HG03558 (cell line): ENCODE measurements around the gene CBY2.

ENCODE experiments used
- ATAC-seq: cut with Tn5 transposase; IDR thresholded peaks from one replicate; pipeline ENCODE4 v1.9.1; 2021; ENCODE audit warnings: moderate number of reproducible peaks; ENCODE audit not compliant: unreplicated experiment; ENCODE audit errors: extremely low read depth

The CBY2 gene

DNA sequence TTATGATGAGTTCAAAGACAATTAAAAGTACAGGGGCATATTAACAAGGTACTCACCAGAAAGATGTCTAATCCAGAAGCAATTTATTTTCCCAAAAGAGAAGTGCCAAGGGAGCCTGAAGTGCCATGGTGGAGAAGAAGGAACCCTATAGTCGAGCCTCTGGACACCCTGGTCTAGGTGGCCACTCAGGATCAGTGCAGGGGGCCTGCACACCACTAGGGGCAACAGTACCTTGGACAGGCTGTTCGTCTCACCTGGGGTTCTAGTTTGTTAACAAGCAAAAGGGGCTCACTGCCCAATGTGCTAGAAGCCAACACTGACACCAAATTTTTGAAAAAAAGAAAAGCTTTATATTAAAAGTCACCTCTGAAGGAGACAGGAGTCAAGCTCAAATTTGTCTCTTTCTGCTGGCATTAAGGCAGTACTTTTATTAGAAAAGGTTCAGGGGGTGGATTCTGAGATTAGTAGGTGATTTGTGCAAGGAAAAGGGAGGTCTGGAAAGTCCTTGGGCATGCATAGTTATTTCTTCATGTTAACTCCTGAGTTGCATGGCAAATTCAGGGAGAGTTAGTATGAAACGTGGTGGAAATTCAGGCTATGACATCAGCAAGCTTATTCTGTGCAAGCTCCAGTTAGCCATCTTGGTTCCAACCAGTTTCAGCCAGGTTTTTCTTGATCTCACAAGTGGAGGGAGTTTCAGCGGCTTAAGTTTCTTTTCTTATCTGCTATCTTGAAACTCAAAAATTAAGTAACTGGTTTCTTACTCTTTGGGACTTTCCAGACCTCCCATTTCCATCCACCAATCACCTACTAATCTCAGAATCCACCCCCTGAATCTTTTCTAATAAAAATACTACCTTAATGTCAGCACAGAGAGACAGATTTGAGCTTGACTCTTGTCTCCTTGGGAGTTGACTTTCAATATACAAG, 884 bp upstream of the CBY2 start:
- ATAC-seq: peak; percentile 39

DNA sequence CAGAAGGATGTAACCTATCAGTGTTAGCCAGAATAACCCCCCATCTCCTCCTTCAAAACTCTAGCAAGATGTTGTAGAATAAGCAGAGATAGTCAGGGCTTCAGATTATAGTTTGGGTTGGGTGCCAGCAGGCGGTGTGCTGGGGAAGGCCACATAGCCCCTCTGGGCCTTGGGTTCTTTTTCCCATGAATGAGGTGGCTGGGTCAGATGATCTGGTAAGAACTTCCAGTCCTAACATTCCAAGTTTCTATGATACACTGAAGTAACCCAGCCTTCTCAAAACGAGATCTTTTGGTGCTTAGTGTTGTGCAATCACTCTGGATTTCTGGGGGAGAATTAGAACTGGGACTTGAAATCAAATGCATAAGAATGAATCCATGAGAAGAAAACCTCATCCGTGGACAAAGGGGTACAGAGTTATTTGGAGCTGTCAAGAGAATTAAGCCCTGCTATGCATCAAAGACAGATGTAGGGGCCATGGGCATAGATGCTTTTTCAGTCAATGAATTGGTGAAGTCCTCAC, 810 bp downstream of the CBY2 start:
- ATAC-seq: no peak

DNA sequence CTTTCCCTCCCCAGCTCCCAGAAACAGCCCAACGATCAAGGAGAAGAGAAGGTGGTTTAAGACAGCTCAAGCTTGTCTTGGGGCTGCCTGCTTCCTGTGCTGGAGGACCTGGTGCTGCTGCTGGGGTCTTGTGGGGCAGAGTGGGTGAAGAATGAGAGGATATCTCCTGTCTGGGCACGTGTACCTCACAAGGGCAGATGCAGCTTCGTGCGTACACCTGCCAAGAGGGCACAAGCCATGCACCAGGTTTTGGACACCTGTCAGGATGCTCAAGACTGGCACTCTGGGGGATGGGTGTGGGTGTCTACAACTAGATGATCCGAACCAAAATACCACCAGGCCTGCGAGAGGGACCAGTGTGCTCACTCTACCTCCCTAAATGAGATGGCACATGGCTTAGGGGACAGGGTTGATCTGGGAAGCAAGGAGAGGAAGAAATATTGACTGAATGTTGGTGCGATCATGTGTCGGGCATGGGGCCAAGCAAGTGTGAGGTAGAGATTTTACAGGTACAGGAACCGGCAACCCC, 2.2 kb downstream of the CBY2 start:
- ATAC-seq: no peak

DNA sequence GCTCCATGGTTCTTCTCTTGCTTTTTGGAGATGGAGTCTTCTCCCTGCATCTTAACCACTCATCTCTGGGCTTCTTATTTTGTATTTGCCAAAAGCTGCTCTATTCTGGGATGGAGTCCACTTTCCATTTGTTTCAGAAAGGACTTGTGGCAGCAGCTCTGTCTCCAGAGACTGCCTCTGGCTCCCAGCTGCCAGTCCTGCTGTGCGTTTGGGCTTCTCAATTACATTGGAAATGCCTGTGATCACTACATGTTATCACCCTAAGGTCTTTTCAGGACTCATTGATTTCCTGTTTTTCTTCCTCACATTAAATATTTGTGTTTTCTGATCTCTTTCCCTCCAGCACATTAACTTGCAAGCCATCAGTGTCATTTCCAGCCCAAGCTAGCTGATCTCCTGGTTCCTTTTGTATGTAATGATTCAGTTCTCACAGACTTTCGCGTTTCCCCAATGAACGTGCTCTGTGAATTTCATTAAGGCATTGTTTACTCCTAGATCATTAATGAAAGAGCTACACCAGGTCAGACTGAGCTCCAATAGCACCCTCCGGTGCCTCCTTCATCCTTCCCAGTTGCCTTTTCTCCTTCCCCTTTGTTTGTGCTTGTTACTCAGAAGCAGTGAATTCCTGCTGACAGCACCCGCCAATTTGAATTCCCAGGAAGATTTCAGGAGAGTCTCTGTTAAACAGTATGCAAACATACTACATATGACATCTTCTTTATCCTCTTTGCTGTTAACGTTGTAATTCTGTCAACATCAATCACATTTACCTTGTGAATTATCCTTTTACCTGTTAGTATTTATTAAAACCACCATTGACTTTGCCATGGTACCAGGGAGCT, 3.0 kb downstream of the CBY2 start:
- ATAC-seq: no peak

DNA sequence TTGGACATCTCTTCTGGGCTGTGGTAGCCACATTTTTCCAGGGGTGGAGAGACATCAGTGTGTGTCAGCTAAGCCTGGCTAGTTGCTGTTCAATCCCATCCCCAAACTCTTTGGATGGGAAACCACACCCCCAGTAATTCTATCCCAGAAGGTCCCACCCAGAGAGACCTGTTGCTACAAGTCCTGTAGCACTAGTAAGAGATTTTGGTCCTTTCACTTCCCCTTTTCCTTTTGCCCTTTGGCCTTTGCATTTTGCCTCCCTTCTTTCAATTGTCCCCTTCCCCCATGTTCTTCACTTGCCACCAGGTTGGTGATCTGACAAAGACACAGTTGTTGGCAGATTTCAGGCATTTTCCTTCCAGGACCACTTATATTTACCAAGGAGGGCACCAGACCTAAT, 3.8 kb downstream of the CBY2 start:
- ATAC-seq: no peak

DNA sequence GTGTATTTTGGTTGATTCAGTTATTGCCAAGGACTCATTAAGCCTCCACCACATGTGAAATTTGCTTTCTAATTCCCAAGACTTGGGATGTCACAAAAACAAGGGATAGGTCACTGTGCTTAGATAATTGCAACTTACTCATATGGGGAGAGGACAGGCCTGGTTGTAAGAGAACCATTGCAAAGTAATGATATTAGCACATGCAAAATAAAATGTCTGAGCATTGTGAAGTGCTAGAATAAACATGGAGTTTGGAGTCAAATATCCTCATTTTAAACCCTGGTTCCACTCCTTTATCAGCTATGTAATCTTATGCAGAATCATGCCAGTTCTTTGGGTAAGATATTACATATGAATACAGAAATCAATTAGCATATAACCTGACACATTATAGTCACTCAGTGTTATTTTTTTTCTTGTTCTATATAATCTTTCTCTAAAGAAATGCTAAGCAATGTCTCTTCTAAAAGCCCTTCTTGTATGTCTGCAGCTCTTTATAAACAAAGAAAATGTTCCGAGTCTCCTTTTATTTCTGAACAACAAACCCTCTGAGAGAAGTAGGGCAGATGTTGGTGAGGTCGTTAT, 5.5 kb downstream of the CBY2 start:
- ATAC-seq: no peak

DNA sequence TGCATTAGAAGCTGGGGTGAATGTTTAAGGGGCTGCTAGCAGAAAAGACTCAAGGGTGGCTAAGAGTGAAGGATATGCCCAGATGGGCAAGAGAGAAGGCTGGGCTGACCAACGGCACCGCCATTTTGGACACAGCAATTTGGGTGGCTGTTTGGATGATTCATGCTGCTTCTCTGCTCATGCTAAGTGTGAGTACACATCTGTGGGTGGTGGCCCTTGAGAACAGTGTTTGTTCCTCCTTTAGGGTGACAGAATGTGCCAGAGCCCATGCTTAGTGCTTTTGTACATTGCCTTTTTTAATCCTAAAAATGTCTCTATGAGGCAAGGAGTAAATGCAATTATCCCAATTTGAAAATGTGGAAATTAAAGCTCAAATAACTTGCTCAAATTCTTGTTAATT, 9.8 kb downstream of the CBY2 start:
- no peak for ATAC-seq

DNA sequence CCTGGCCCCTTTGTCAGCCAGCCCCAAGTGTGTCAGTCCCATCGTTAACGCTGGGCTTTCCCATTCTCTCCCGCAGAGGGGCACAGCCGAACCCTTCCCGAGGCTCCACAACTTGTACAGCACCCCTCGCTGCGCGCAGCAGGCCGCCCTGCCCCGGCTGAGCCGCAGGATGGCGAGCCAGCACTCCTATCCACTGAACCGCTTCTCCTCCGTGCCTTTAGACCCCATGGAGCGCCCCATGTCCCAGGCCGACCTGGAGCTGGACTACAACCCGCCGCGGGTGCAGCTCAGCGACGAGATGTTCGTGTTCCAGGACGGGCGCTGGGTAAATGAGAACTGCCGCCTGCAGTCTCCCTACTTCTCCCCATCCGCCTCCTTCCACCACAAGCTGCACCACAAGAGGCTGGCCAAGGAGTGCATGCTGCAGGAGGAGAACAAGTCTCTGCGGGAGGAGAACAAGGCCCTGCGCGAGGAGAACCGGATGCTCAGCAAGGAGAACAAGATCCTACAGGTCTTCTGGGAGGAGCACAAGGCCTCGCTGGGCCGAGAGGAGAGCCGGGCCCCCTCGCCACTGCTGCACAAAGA, 11.1 kb downstream of the CBY2 start:
- ATAC-seq: no peak

DNA sequence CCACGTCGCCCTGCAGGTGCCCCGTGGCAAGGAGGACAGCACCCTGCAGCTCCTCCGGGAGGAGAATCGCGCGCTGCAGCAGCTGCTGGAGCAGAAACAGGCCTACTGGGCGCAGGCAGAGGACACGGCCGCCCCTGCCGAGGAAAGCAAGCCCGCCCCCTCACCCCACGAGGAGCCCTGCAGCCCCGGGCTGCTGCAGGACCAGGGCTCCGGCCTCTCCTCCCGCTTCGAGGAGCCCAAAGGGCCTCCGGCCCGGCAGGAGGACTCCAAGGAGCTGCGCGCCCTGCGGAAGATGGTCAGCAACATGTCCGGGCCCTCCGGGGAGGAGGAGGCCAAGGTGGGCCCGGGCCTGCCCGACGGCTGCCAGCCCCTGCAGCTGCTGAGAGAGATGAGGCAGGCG, 11.6 kb downstream of the CBY2 start:
- ATAC-seq: no peak

DNA sequence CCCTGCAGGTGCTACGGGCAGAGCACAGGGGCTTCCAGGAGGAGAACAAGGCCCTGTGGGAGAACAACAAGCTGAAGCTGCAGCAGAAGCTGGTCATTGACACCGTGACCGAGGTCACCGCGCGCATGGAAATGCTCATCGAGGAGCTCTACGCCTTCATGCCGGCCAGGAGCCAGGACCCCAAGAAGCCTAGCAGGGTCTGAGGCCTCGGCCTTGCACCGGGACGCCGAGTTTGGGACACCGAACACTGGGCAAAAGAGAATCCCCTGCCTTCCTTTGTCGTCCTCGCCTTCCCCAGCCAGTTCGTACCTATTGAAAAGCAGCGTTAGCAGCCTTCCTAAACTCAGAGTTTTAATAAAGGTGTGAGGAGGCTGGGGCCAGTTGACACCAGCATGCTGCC, 12.1 kb downstream of the CBY2 start:
- no peak for ATAC-seq

DNA sequence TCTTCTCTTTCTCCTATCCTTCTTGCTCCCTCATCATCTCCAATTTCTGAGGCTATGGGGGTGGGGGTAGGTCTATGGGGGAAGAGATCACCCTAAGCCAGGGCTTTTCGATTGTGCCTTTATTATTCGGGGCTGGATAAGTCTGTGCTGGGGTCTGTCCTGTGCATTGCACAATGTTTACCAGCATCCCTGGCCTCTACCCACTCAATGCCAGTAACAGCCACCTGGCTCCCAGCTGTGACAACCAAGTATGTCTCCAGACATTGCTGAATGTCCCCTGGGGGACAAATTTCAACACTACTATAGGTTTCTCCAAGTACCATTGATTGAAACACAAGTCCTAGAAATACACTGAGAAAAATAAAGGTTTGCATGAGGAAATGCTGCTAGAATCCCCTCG, 13.2 kb downstream of the CBY2 start:
- ATAC-seq: no peak

DNA sequence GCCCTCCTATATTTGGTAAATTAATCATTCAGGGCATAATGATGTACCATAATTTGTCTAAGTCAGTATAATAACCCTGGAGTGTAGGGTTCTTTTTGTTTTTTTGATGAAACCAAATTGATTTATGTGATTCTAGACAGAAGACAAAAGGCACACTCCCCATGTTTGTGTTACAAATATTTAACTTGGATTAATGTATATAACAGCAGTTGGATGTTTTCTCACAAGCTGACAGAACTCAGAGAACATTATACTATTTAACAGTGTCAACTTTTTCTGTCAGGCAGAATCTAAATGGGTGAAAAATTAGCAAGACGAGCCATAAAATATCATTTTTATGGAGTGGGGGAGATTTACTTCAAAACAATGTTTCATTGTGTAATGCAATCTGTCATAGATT, 15.2 kb downstream of the CBY2 start:
- no peak for ATAC-seq

DNA sequence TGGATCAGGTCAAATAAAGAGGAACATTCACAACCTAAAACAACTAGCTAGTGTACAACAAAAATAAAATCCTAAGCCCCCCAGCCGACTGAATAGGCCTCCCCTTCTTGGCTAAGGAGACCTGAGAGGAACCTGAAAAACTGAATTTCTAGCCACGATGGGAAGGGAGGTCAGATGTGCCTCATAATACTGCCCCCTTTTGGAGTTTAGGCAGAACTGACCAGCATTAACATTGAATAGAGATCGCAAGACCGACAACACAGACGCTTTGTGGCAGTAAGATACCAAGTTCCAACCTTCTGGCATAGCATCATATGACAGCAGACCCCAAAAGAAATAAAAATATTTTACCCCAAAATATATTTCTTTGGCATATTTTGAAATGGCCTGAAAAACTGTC, 15.9 kb downstream of the CBY2 start:
- ATAC-seq: no peak

DNA sequence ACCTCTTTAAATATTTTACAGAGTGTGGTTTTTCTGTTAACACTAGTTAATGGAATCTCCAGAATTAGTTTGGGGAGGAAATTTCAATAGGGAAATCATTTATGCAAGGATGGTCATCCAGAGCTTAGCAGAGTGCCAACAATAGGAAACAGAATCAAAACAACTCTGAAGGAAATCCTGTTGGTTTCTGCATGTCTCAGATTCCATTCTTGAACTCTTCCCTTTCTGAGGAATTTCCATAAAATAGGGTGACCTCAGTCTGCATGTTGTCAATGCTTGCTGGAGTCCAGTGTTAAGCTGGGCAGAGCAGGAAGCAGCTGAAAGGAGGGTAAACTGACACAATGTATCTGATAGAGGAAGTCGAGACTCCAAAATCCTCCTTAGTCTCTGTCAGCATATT, 16.9 kb downstream of the CBY2 start:
- no peak for ATAC-seq

DNA sequence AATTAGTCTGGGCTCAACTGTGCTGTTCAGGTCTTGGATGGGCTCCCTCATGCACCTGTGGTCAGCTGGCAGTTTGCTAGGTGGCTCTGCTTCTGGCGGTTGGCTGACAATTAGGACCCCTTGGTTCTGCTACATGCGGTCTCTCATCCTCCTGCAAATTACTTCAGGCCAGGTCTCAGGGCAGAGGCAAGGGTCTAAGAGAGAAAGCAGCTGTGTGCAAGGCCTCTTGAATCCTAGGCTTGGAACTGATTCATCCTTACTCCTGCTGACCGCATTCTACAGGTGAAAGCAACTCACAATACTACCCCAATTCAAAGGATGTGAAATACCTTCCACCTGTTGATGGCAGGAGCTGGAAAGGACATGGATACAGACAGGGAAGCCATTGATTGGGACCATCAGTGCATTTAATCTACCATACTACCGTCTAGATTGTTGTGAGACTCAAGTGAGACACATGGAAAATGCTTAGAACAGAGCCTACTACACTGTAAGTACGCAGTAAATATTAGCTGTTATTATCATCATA, 19.1 kb downstream of the CBY2 start:
- ATAC-seq: no peak

DNA sequence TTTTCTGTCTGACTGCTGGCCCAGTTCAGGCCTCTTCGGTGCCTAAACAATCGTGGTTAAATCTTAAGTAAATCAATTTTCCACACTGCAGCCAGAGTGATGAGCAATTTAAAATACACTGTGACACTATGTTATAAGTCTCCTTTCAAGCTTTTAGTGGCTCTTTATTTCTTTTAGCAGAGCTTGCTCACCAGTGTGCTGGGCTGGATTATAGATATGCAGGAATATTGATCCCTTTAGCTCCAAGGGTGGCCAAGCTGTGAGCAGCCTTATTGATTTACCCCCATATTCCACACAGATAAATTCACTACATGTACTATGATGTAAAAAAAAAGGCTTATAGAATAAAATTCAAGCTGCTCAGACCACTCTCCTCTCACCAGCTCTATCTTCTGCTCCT, 21.7 kb downstream of the CBY2 start:
- ATAC-seq: no peak

DNA sequence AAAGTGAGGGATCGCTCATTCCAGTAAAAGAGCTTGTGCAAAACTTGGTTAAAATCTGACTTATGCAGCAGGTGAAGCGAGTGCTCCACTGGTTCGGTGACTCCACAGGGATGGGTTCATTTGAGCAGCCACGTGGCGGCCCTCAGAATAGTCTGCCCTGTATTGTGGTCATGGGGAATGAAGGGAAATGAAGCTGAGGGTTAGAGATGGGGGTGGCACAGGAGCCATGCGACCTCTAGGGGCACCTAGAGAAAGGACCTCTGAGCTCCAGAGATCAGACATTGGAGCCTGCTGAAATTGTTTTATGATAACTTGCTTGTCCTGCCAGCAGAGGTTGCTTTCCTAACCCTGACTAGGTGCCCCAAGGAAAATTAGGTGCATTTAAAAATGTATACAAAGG, 26.6 kb downstream of the CBY2 start:
- no peak for ATAC-seq

DNA sequence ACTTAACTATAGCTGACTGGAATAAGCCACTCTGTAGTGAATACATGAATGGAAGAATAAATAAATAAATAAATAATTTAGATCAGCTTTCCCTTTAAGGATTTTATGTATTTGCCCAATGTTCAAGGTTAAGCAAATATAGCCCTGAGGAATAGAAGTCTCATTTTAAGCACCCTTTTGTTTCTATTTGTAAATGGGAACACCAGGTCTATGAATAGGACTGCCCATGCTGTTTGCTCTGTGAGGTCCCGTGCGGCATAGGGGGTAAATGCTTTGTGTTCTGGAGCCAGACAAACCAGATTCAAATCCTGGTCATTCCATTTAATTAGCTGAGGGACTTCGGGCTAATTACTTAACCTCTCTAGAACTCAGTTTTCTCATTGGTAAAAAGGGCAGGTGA, 29.3 kb downstream of the CBY2 start:
- no peak for ATAC-seq

DNA sequence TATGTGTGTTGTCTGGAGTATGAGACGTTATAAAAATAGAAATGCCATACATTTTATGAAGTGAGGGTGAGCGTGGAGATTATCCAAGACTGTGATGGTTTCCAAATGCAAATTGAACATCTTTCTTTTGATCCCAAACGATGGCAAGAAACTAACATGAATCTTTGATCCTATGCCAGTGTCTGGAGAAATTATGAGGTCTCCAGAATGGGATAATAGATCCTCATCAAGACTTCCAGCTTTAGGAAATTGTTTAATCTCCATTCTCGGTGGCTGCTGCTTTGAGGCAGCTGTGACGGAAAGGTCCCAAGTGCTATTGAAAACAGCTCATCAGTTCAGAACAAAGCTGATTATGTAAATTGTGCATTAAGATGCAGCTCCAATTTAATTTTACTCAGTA, 30.8 kb downstream of the CBY2 start:
- no peak for ATAC-seq

DNA sequence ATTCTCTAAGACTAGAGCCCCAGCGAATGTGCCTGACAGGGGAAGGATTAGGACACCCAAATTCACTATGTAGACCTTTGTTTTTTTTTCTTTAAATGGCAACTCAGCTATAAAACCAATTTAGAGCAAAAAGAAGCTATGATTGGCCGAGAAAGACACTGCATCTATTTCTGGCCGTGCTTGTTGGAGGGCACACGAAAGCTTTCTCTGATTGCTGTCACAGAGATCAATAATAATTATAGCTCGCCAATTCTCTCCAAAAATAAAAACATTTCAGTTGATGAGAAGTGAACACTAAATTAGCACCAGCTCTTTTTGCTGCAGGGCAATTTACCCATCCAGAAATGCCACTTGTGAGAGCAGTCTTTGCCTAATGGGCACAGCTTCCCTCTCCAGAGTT, 31.2 kb downstream of the CBY2 start:
- no peak for ATAC-seq
